K562 (cell line): ENCODE data around the gene CTXND1. TPM values are rescaled to one million over a fixed set of nuclear protein-coding genes. Genes with fewer than 3 reads are reported as not detected.

Source experiments
- ATAC-seq: fragments of 200-7000 bp; cut with Tn5 transposase; 3 replicates; pipeline ENCODE4 v1.9.1; 2020; ENCODE audit warnings: moderate library complexity
- BruUV-seq: library from RNA; stranded (reverse); fragments of 400-500 nt; replicated peaks from 2 replicates; lab custom pipeline; 2021; lab: Mats Ljungman, UMichigan
- CTCF ChIA-PET: fragments of 300-600 bp; formaldehyde crosslinking; extraction: SDS; loops from one replicate; lab custom pipeline; 2021; ENCODE audit warnings: low intra/inter-chr PET ratio; lab: Yijun Ruan, JAX
- POLR2A ChIA-PET: fragments of 300-600, 350-650 bp; sonication (Branson Sonifier 250); formaldehyde crosslinking; extraction: SDS; loops from one replicate; lab custom pipeline; 2021; ENCODE audit warnings: antibody characterized with exemption, inconsistent platforms; lab: Yijun Ruan, JAX
- DNase-seq, 4 experiments: peaks; one replicate each; pipeline versions ENCODE4 v3.0.0 to v3.0.0-alpha.2; 2011 to 2018; ENCODE audit warnings: low spot score in 3 of 4, mixed read lengths in 3 of 4; ENCODE audit errors: extremely low read depth in 1 of 4
- FAIRE-seq: peaks from 2 replicates; lab custom pipeline; 2011; peaks lifted over from hg19 to GRCh38; lab: Jason Lieb, UNC
- H2AFZ ChIP-seq: 2 replicates; pipeline ENCODE4 v1.6.0; 2011; ENCODE audit warnings: low read depth, low read length, control low read depth, inconsistent platforms
- H3K27ac ChIP-seq: fragments of 200-600 bp; 3 replicates; pipeline ENCODE4 v1.8.0; 2011; ENCODE audit warnings: low read depth, mild to moderate bottlenecking, control low read depth, inconsistent platforms, low read length, moderate library complexity, mixed read lengths; ENCODE audit errors: extremely low read depth
- H3K27me3 ChIP-seq, 2 experiments: fragments of 300-600 bp in 1 of 2; 2 replicates in 1 of 2; 3 replicates in 1 of 2; pipeline versions ENCODE4 v1.6.0 to v1.8.0; 2011; ENCODE audit warnings: inconsistent platforms in 2 of 2, low read length in 2 of 2, mild to moderate bottlenecking in 1 of 2, mixed read lengths in 1 of 2, moderate library complexity in 1 of 2; ENCODE audit not compliant: control insufficient read depth in 2 of 2, insufficient read depth in 2 of 2
- H3K36me3 ChIP-seq: fragments of 300-600 bp; 3 replicates; pipeline ENCODE4 v1.8.0; 2011; ENCODE audit warnings: mild to moderate bottlenecking, low read length, inconsistent platforms; ENCODE audit not compliant: control insufficient read depth, insufficient read depth
- H3K4me1 ChIP-seq, 2 experiments: fragments of 200-600 bp in 1 of 2; replicated peaks in 1 of 2; 2 replicates in 1 of 2; 3 replicates in 1 of 2; pipeline versions ENCODE4 v1.5.1 to v1.8.0; 2011; ENCODE audit warnings: inconsistent platforms in 2 of 2, low read length in 2 of 2, mild to moderate bottlenecking in 1 of 2, mixed read lengths in 1 of 2, moderate library complexity in 1 of 2; ENCODE audit not compliant: control insufficient read depth in 2 of 2, insufficient read depth in 2 of 2
- H3K4me2 ChIP-seq: 2 replicates; pipeline ENCODE4 v1.6.1; 2011; ENCODE audit warnings: low read length, control low read depth, inconsistent platforms, mixed read lengths; ENCODE audit not compliant: insufficient read depth
- H3K4me3 ChIP-seq: fragments of 200-600 bp; sonication (generic), shearing (Covaris generic); 2 replicates; pipeline ENCODE4 v1.5.1; 2016; ENCODE audit warnings: control low read depth, inconsistent platforms
- H3K79me2 ChIP-seq: fragments of 200-600 bp; 3 replicates; pipeline ENCODE4 v1.8.0; 2011; ENCODE audit warnings: low read length, inconsistent platforms; ENCODE audit not compliant: control insufficient read depth, insufficient read depth
- H3K9ac ChIP-seq, 2 experiments: 2 replicates each; pipeline versions ENCODE4 v1.6.0 to v1.6.1; 2011; ENCODE audit warnings: low read depth in 2 of 2, low read length in 2 of 2, control low read depth in 1 of 2, inconsistent platforms in 1 of 2, mild to moderate bottlenecking in 1 of 2, mixed read lengths in 1 of 2; ENCODE audit not compliant: insufficient read depth in 1 of 2
- H3K9me1 ChIP-seq: one replicate; pipeline ENCODE4 v1.6.0; 2011; ENCODE audit warnings: inconsistent platforms, mild to moderate bottlenecking, low read length, moderate library complexity; ENCODE audit not compliant: control insufficient read depth, insufficient read depth
- H3K9me3 ChIP-seq: replicated peaks from 2 replicates; pipeline ENCODE4 v1.5.1; 2011; ENCODE audit warnings: low read depth, low read length, inconsistent platforms; ENCODE audit not compliant: control insufficient read depth, insufficient read depth
- H4K20me1 ChIP-seq: replicated peaks from 2 replicates; pipeline ENCODE4 v1.6.1; 2011; ENCODE audit warnings: low read length, inconsistent platforms, mixed read lengths; ENCODE audit not compliant: control insufficient read depth, insufficient read depth
- CHD4 ChIP-seq: fragments of 200-600 bp; sonication (generic); IDR thresholded peaks from 3 replicates; pipeline ENCODE4 v1.6.1; 2012; ENCODE audit warnings: low read depth, mild to moderate bottlenecking, mixed read lengths, low read length, inconsistent platforms; ENCODE audit not compliant: insufficient read depth, insufficient replicate concordance, poor library complexity, severe bottlenecking
- ESRRB ChIP-seq: fragments of 250-450 bp; sonication (Bioruptor Pico); IDR thresholded peaks from 2 replicates; pipeline ENCODE4 v1.5.0; 2020; ENCODE audit warnings: mild to moderate bottlenecking, moderate library complexity, borderline replicate concordance
- GTF2E2 ChIP-seq: fragments of 200-800 bp; sonication (Bioruptor generic); IDR thresholded peaks from 2 replicates; pipeline ENCODE4 v1.6.1; 2016; ENCODE audit warnings: missing genetic modification characterization, missing compliant biosample characterization
- NCOA4 ChIP-seq: fragments of 450-650 bp; IDR thresholded peaks from 2 replicates; pipeline ENCODE4 v1.6.1; 2018; ENCODE audit warnings: mild to moderate bottlenecking; ENCODE audit not compliant: partially characterized antibody
- NCOR1 ChIP-seq: fragments of 450-650 bp; IDR thresholded peaks from 2 replicates; pipeline ENCODE4 v1.6.1; 2016; ENCODE audit warnings: mild to moderate bottlenecking, moderate library complexity
- NFIX ChIP-seq: fragments of 250-450 bp; sonication (Bioruptor Pico); IDR thresholded peaks from 2 replicates; pipeline ENCODE4 v1.4.0; 2020; ENCODE audit warnings: low read depth, mild to moderate bottlenecking, moderate library complexity
- NR4A1 ChIP-seq, 2 experiments: fragments of 250-450 bp in 1 of 2; fragments of 450-650 bp in 1 of 2; sonication (Bioruptor Pico) in 1 of 2; IDR thresholded peaks; 2 replicates each; pipeline versions ENCODE4 v1.4.0 to v1.6.1; 2016 to 2020; ENCODE audit warnings: mild to moderate bottlenecking in 2 of 2, missing compliant biosample characterization in 1 of 2, missing genetic modification characterization in 1 of 2, moderate library complexity in 1 of 2
- PML ChIP-seq: IDR thresholded peaks from 2 replicates; pipeline ENCODE4 v1.6.1; 2012; ENCODE audit warnings: low read length, inconsistent platforms
- POLR3A ChIP-seq: IDR thresholded peaks from 2 replicates; pipeline ENCODE4 v1.6.1; 2011; ENCODE audit warnings: borderline replicate concordance, mild to moderate bottlenecking, moderate library complexity; ENCODE audit not compliant: insufficient read length, insufficient read depth; ENCODE audit errors: extremely low read depth
- RAD51 ChIP-seq: fragments of 450-650 bp; IDR thresholded peaks from 2 replicates; pipeline ENCODE4 v1.7.1; 2016; ENCODE audit warnings: low read depth, mild to moderate bottlenecking, borderline replicate concordance
- SNIP1 ChIP-seq: fragments of 450-650 bp; IDR thresholded peaks from 2 replicates; pipeline ENCODE4 v1.7.1; 2017; ENCODE audit warnings: low read depth, mild to moderate bottlenecking
- STAT5B ChIP-seq: fragments of 250-450 bp; sonication (Bioruptor Pico); IDR thresholded peaks from 2 replicates; pipeline ENCODE4 v1.8.0; 2021; ENCODE audit warnings: mild to moderate bottlenecking, inconsistent platforms
- ZNF212 ChIP-seq: fragments of 450-650 bp; formaldehyde crosslinking; IDR thresholded peaks from 2 replicates; pipeline ENCODE4 v1.4.0; 2020; ENCODE audit warnings: mild to moderate bottlenecking
- ZNF316 ChIP-seq: fragments of 450-650 bp; IDR thresholded peaks from 2 replicates; pipeline ENCODE4 v1.6.1; 2016
- WGBS: fragments of 100-300 bp; shearing (Covaris generic); methylation state at CpG from one replicate; pipeline ENCODE4 v1.1.6; 2016; ENCODE audit warnings: low coverage, mixed read lengths; ENCODE audit not compliant: insufficient coverage; ENCODE audit errors: missing lambda C conversion rate; 5-methylcytosine and 5-hydroxymethylcytosine counted together
- in situ Hi-C: fragments of 300-500 bp; cut with MboI; formaldehyde crosslinking; loops from 4 replicates; pipeline ENCODE4 v1.15.0; 2018; ENCODE audit warnings: inconsistent platforms, mixed read lengths
- intact Hi-C: fragments of 100-400 bp; cut with micrococcal nuclease; formaldehyde crosslinking; loops from 2 replicates; pipeline ENCODE4 v1.14.2; 2022
- polyA plus RNA-seq, 8 experiments: library from polyadenylated mRNA; depleted of rRNA in 4 of 8; stranded (reverse) in 5 of 8; unstranded in 3 of 8; fragments of >200 nt; fragmentation: Nextera tagmentation in 2 of 8; fragmentation: Illumina TruSeq in 1 of 8; extraction: Ambion mirVana in 2 of 8; extraction: Trizol in 1 of 8; gene quantifications; 2 replicates each; pipeline versions ENCODE4 v1.2.1 to v1.2.3, GENCODE V29; 2011 to 2014; ENCODE audit warnings: inconsistent platforms in 1 of 8, missing spikeins in 1 of 8
- total RNA-seq, 7 experiments: library from RNA; depleted of rRNA in 6 of 7; stranded (reverse); fragments of >200 nt in 6 of 7; fragmentation: Illumina TruSeq in 2 of 7; extraction: Trizol in 2 of 7; gene quantifications; 2 replicates each; pipeline versions ENCODE4 v1.2.1 to v1.2.3, GENCODE V29; 2011 to 2021; ENCODE audit warnings: low replicate concordance in 1 of 7
- TF ChIP-seq, protein P1 (sequence below), 2 experiments: fragments of 200-800 bp in 1 of 2; sonication (Bioruptor generic) in 1 of 2; sonication (generic) in 1 of 2; formaldehyde crosslinking in 1 of 2; IDR thresholded peaks in 1 of 2; conservative IDR thresholded peaks in 1 of 2; 2 replicates each; pipeline versions ENCODE4 v1.5.0 to v1.6.1; 2016 to 2020; ENCODE audit warnings: missing compliant biosample characterization in 1 of 2, missing genetic modification characterization in 1 of 2, missing genetic modification reagents in 1 of 2
- TF ChIP-seq, protein P2 (sequence below), 2 experiments: fragments of 450-650 bp in 1 of 2; sonication (generic) in 1 of 2; formaldehyde crosslinking in 1 of 2; IDR thresholded peaks in 1 of 2; conservative IDR thresholded peaks in 1 of 2; 2 replicates each; pipeline versions ENCODE4 v1.6.1 to v1.8.1; 2016 to 2023; ENCODE audit warnings: mild to moderate bottlenecking in 2 of 2, moderate library complexity in 2 of 2, inconsistent platforms in 1 of 2, missing genetic modification reagents in 1 of 2
- TF ChIP-seq, protein P3 (sequence below): fragments of 250-450 bp; sonication (Bioruptor Pico); IDR thresholded peaks from 2 replicates; pipeline ENCODE4 v1.8.0; 2022; ENCODE audit warnings: inconsistent platforms, mild to moderate bottlenecking, moderate library complexity, borderline replicate concordance

The CTXND1 gene
- total and polyA plus RNA-seq, 9 of the 15 experiments (the other 6 are each of a cell fraction or from before 2014, with no cell fraction given), result 0.04 TPM; not detected in 7

DNA sequence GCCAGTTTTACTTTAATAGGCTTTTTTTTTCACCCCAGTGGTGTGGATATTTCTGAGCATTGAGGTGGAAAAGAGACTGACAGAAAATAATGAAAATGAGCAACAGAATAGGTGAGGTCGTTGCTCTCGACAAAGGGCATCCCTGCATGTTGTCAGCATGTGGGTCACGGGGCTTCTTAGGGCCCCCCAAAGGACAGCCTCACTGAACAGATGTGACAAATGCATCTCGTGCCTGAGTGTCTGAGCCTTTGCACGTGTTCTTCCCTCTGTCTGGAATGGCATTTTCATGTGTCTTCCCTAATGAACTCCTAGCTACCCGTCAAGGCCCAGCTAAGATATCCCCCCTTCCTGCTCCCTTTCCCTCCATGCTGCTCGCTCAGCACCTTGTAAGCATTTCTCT lies 67.5 kb downstream of the CTXND1 start:
- no peaks in the 10 kb centered on the region for H4K20me1 ChIP-seq
- H3K9me1 ChIP-seq, result no peaks in the 10 kb centered on the region
- H3K27ac ChIP-seq, result no peak overlapping the region
- H3K9ac ChIP-seq, result no peak overlapping the region
- H3K36me3 ChIP-seq, result peaks cover 89% of the 10 kb centered on the region; the same call in 2 of the 3 replicates
- no peak for FAIRE-seq
- no peaks in the 10 kb centered on the region for H3K4me1 ChIP-seq
- H3K27me3 ChIP-seq, result no peaks in the 10 kb centered on the region
- no TSS peak for BruUV-seq
- H3K79me2 ChIP-seq, result no peaks in the 10 kb centered on the region
- TF ChIP-seq, protein P1, sequence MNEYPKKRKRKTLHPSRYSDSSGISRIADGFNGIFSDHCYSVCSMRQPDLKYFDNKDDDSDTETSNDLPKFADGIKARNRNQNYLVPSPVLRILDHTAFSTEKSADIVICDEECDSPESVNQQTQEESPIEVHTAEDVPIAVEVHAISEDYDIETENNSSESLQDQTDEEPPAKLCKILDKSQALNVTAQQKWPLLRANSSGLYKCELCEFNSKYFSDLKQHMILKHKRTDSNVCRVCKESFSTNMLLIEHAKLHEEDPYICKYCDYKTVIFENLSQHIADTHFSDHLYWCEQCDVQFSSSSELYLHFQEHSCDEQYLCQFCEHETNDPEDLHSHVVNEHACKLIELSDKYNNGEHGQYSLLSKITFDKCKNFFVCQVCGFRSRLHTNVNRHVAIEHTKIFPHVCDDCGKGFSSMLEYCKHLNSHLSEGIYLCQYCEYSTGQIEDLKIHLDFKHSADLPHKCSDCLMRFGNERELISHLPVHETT (CRISPR knock-in tag; conservative IDR thresholded peaks at IDR 0.05 in 1 of 2, IDR thresholded peaks at IDR 0.05 in 1 of 2), result no peak
- TF ChIP-seq ZNF212 (CRISPR knock-in tag) (no peak), NCOA4 (no peak), RAD51 (no peak), GTF2E2 (tag) (no peak), SNIP1 (no peak), NFIX (CRISPR knock-in tag) (no peak), STAT5B (CRISPR knock-in tag) (no peak), NCOR1 (no peak), CHD4 (no peak), ZNF316 (no peak), PML (no peak), NR4A1 (CRISPR knock-in tag; IDR thresholded peaks at IDR 0.05) (no peak), NR4A1 (tag; IDR thresholded peaks at IDR 0.05) (no peak), ESRRB (CRISPR knock-in tag) (no peak), POLR3A (no peak)
- TF ChIP-seq, protein P2, sequence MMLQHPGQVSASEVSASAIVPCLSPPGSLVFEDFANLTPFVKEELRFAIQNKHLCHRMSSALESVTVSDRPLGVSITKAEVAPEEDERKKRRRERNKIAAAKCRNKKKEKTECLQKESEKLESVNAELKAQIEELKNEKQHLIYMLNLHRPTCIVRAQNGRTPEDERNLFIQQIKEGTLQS (IDR thresholded peaks at IDR 0.05), result no peak
- TF ChIP-seq, protein P2 (CRISPR knock-in tag; conservative IDR thresholded peaks at IDR 0.05), result no peak
- TF ChIP-seq, protein P3, sequence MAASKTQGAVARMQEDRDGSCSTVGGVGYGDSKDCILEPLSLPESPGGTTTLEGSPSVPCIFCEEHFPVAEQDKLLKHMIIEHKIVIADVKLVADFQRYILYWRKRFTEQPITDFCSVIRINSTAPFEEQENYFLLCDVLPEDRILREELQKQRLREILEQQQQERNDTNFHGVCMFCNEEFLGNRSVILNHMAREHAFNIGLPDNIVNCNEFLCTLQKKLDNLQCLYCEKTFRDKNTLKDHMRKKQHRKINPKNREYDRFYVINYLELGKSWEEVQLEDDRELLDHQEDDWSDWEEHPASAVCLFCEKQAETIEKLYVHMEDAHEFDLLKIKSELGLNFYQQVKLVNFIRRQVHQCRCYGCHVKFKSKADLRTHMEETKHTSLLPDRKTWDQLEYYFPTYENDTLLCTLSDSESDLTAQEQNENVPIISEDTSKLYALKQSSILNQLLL (CRISPR knock-in tag), result no peak
- intact Hi-C loops (no loop called here), in situ Hi-C loops (no loop called here)
- H2AFZ ChIP-seq, result no peak overlapping the region
- POLR2A ChIA-PET, result interaction anchor here (1.0 kb wide), 1 partner anchor 13 kb away, joined by 4 read pairs; no protein-coding TSS in a partner anchor
- 92% methylated on average over 7 of the region's 7 CpGs for WGBS
- CTCF ChIA-PET, result no interaction called here
- H3K4me3 ChIP-seq, result no peak overlapping the region
- no peak overlapping the region for H3K4me2 ChIP-seq
- no peaks in the 10 kb centered on the region for H3K9me3 ChIP-seq
- DNase-seq, result no peak
- ATAC-seq, result no peak
